ENCODE results near the gene TMEM150B. TPM values are rescaled to one million over a fixed set of nuclear protein-coding genes. Genes with fewer than 3 reads are reported as not detected.

The TMEM150B gene
- total RNA-seq, 1 donor from 2014 or later = not detected

- H3K36me3 ChIP-seq = peaks cover 0 to 3% of the 10 kb centered on the region in 2 donors
- no peaks in the 10 kb centered on the region for H3K9me3 ChIP-seq
- no peak overlapping the region for H3K4me3 ChIP-seq
- TF ChIP-seq POLR2AphosphoS5 (IDR thresholded peaks at IDR 0.05; ENCODE audit: insufficient read depth in 1 of 2, low read depth in 1 of 2) (no peak), POLR2A (IDR thresholded peaks at IDR 0.05) (no peak)
- TF ChIP-seq, protein P1, sequence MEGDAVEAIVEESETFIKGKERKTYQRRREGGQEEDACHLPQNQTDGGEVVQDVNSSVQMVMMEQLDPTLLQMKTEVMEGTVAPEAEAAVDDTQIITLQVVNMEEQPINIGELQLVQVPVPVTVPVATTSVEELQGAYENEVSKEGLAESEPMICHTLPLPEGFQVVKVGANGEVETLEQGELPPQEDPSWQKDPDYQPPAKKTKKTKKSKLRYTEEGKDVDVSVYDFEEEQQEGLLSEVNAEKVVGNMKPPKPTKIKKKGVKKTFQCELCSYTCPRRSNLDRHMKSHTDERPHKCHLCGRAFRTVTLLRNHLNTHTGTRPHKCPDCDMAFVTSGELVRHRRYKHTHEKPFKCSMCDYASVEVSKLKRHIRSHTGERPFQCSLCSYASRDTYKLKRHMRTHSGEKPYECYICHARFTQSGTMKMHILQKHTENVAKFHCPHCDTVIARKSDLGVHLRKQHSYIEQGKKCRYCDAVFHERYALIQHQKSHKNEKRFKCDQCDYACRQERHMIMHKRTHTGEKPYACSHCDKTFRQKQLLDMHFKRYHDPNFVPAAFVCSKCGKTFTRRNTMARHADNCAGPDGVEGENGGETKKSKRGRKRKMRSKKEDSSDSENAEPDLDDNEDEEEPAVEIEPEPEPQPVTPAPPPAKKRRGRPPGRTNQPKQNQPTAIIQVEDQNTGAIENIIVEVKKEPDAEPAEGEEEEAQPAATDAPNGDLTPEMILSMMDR (IDR thresholded peaks at IDR 0.05) = no peak
- peaks cover 23% of the 10 kb centered on the region for H3K4me1 ChIP-seq
- no peak for DNase-seq (ENCODE audit: extremely low spot score in 2 of 2)
- no peak overlapping the region for H3K27ac ChIP-seq
- H3K27me3 ChIP-seq = peaks cover 14% of the 10 kb centered on the region
- intact Hi-C loops (cut with DNase I) = no loop called here
Measured at GRCh38 chr19:55352040-55352439, 26.9 kb upstream of the TMEM150B start.

- H3K27me3 ChIP-seq = peaks cover 14% of the 10 kb centered on the region
- intact Hi-C loops (cut with DNase I) = no loop called here
Measured at GRCh38 chr19:55350620-55351315, 25.6 kb upstream of the TMEM150B start.

DNA sequence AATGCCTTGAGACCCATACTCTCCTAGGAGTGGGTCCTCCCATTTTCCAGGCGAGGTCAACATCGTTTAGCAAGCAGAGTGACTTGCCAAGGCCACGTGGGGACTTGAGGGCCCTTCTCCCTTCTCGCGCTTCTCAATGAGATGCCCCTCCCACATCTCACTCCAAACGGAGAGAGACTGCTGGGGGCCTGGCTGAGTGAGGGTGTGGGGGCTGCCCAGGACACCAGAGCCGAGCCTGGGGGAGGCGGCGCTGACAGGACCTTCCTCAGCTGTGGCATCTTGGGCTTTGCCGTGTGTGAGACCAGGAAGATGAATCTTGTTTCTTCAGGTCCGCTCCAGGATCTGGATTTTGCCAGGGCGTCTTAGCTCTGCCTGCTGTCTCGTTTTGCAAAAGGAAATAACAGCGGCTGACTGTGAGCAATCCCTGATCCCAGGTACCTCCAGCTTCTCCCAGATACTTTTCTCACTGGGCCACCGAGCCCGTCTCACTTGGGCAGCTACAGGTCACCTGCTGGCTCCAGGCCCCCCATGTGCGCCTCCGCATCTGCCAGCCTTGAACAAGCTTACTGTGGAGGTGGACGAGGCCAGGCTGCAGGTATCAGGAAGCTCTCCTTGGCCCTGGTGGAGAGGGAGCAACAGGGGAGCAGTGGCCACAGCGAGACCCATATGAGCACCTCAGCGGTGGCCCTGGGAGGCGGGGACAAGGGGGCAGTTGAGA is 23.3 kb upstream of the TMEM150B start:
- Histone ChIP-seq H3K4me3 (no peak overlapping the region), H3K4me1 (peaks cover 14% of the 10 kb centered on the region), H3K36me3 (peaks cover 0 to 6% of the 10 kb centered on the region in 2 donors), H3K27ac (no peak overlapping the region), H3K9me3 (no peaks in the 10 kb centered on the region), H3K27me3 (peaks cover 4% of the 10 kb centered on the region)
- TF ChIP-seq, protein P1 (IDR thresholded peaks at IDR 0.05) = no peak
- TF ChIP-seq POLR2A (IDR thresholded peaks at IDR 0.05) (no peak), POLR2AphosphoS5 (IDR thresholded peaks at IDR 0.05; ENCODE audit: insufficient read depth in 1 of 2, low read depth in 1 of 2) (no peak)
- DNase-seq (ENCODE audit: extremely low spot score in 2 of 2) = no peak
- intact Hi-C loops (cut with DNase I) = no loop called here

More at GRCh38 chr19:55350620-55351315, 25.6 kb upstream of the TMEM150B start:
- no peak for DNase-seq (ENCODE audit: extremely low spot score in 2 of 2)
- TF ChIP-seq POLR2A (IDR thresholded peaks at IDR 0.05) = no peak
- TF ChIP-seq, protein P1 (IDR thresholded peaks at IDR 0.05) = no peak
- TF ChIP-seq POLR2AphosphoS5 (IDR thresholded peaks at IDR 0.05; ENCODE audit: insufficient read depth in 1 of 2, low read depth in 1 of 2) = no peak
- peaks cover 0 to 6% of the 10 kb centered on the region in 2 donors for H3K36me3 ChIP-seq
- no peak overlapping the region for H3K27ac ChIP-seq
- H3K4me3 ChIP-seq = no peak overlapping the region
- H3K9me3 ChIP-seq = no peaks in the 10 kb centered on the region
- peaks cover 25% of the 10 kb centered on the region for H3K4me1 ChIP-seq

DNA sequence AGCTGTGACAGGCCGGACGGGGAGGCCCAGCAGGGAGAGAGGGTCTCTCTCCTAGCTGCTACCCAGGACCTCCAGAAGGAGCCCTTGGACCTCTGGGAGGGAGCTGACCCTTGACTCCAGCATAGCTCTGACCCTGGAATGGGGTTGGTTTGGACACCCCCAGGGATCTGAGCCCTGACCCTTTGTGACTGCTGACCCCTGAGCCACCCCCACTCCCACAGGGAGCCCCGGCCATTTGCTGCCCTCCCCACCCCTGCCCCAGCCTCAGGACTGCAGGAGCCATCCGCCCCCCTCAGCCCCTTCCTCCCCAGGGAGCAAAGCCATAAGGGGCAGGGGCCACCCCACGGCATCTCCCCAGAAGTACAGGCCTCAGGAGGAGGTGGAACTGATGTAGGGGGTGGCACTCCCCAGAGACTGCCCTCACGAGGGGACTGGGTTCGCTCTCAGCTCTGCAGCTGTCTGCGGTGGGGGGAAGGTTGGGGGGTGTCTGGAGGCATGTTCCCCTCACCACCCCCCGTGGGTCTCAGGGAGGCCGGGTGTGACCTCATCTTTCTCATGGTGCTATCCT is 22.4 kb upstream of the TMEM150B start:
- TF ChIP-seq, protein P1 (IDR thresholded peaks at IDR 0.05) = no peak
- TF ChIP-seq POLR2AphosphoS5 (IDR thresholded peaks at IDR 0.05; ENCODE audit: insufficient read depth in 1 of 2, low read depth in 1 of 2) (no peak), POLR2A (IDR thresholded peaks at IDR 0.05) (no peak)
- DNase-seq (ENCODE audit: extremely low spot score in 2 of 2) = no peak
- Histone ChIP-seq H3K27ac (no peak overlapping the region), H3K4me3 (no peak overlapping the region), H3K27me3 (no peaks in the 10 kb centered on the region), H3K4me1 (peaks cover 9% of the 10 kb centered on the region), H3K9me3 (no peaks in the 10 kb centered on the region), H3K36me3 (peaks cover 0 to 6% of the 10 kb centered on the region in 2 donors)
- intact Hi-C loops (cut with DNase I) = no loop called here
